CD1c-positive myeloid dendritic cell (primary cell): Measurements from ENCODE around the gene GFOD2.
A peak's percentile ranks its signal among the peaks of the same experiment; 100 is the strongest.
"Not testable (repeated sequence)": the region's sequence is repeated elsewhere in the genome, so short reads cannot be mapped to it uniquely, and the experiment has no call there.

ENCODE experiments used
- DNase-seq: peaks from one replicate; pipeline ENCODE4 v3.0.0-alpha.2; 2016; ENCODE audit errors: extremely low spot score

GFOD2 gene

DNA sequence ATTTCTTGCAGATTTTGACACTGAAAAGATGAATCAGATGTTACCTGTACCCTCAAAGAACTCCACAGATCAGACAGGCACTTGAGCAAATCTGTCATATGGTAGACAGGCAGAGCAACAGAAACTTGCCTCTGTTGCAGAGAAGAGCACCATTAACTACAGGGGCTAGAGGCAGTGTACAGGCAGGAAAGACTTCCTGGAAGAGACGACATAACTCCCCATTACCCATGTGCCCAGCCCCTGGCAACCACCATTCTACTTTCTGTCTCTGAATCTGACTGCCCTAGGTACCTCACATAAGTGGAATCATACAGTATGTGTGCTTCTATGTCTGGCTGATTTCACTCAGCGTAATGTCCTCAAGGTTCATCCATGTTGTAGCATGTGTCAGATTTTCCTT lies 15.5 kb downstream of the GFOD2 start:
- no peak for DNase-seq

DNA sequence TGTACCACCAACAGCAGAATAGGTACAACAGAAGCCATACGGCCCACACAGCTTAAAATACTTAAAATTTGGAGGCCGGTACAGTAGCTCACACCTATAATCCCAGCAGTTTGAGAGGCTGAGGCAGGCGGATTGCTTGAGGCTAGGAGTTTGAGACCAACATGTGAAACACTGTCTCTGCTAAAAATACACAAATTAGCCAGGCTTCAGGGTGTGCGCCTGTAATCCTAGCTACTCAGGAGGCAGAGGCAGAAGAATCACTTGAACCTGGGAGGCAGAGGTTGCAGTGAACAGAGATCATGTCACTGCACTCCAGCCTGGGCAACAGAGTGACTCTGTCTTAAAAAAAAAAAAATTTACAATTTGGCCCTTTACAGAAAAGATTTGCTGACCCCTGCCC lies 17.0 kb downstream of the GFOD2 start:
- no peak for DNase-seq

DNA sequence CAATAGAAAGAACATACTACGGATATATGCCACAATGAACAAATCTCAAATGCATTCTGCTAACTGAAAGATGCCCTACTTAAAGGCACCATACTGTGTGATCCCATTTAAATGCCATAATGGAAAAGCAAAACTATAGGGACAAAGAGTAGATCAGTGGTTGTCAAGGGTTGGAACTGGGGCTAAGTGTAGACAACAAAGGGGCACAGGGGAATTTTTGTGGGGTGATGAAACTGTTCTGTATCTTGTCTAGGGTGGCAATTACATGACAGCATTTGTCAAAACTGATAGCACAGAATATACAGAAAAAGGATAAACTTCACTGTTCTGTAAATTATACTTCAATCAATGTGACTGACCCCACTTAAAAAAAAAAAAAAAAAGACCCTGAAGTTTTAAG lies 17.7 kb downstream of the GFOD2 start:
- DNase-seq: no peak

DNA sequence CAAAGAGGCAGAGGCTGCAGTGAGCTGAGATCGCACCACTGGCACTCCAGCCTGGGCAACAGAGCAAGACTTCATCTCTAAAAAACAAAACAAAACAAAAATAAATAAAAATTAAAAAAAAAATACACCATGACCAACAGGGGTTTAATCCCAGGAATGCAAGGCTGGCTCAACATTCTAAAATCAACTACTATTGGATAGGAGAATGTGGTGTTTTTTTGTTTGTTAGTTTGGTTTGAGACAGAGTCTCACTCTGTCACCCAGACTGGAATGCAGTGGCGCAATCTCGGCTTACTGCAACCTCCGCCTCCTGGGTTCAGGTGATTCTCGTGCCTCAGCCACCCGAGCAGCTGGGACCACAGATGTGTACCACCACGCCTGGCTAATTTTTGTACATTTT lies 19.9 kb downstream of the GFOD2 start:
- no peak for DNase-seq

DNA sequence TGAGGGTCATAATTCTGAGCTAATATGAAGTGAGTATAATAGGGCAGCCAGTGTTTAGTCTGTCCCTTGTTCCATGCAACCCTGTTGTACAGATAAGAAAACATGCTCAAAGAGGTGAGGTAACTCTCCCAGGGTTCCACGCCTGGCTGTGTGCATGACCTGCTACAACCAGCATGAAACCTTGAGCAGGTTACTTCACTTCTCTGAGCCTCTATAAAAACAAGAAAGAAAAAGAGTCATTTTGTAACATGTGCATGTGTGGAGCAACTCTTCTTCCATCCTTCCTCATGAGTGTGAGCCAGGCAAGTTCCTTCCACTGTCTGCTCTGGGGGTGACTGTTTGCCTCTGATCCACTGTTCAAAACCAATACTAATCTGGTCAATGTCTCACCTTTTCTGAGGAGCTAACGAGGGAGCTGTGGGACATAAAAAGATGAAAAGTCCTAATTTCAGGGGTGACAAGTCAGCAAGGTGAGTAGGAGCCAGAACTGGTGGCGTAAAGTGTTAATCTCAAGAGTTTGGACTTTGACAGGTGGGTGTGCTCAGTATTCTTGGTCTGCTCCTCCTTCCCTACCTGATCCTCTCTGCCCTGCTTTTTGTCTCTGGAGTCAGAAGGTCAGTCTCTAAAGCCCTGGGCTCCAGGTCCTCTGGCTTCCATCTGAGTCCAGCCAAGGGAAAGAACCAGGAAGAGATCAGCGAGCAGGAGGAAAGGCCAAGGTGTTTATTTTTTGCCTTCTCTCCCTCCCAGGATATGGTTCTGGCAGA lies 21.5 kb downstream of the GFOD2 start:
- no peak for DNase-seq

DNA sequence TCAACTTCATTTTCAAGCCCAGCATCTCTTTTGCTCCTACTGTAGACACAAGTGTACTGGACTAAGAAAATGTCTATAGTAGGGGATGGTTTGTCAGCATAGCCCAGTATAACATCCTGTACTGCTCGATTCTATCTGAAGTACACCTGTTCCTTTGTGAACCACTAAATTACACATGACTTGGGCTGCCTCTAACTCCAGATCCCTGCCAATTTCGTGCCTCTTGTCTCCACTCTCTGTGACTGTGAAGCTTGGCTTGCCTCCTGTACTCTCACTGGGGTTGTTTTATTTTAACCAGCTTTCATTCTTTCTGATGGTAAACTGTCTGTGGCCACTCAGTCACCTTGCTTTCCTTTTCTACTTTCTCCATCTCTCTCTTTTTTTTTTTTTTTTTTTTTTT lies 24.5 kb downstream of the GFOD2 start:
- DNase-seq: no peak

DNA sequence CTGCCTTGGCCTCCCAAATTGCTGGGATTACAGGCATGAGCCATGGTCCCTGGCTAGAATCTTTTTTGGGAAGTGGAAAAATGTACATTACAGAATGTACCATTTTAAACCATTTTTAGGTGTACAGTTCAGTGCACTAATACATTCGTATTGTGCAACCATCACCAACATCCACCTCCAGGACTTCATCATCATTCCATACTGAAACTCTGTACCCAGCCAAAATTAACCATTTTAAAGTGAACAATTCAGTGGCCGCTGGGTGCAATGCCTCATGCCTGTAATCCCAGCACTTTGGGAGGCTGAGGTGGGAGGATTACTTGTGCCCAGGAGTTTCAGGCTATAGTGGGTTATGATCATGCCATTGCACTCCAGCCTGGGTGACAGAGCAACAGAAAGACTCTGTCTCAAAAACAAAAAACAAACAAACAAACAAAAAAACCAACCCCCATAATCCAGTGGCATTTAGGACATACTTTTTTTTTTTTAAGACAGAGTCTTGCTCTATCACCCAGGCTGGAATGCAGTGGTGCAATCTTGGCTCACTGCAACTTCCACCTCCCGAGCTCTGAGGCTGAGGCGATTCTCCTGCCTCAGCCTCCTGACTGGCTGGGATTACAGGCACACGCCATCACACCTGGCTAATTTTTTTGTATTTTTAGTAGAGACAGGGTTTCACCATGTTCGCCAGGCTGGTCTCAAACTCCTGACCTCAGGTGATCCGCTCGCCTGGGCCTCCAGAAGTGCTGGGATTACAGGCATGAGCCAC lies 25.4 kb downstream of the GFOD2 start:
- not testable (repeated sequence) for DNase-seq

DNA sequence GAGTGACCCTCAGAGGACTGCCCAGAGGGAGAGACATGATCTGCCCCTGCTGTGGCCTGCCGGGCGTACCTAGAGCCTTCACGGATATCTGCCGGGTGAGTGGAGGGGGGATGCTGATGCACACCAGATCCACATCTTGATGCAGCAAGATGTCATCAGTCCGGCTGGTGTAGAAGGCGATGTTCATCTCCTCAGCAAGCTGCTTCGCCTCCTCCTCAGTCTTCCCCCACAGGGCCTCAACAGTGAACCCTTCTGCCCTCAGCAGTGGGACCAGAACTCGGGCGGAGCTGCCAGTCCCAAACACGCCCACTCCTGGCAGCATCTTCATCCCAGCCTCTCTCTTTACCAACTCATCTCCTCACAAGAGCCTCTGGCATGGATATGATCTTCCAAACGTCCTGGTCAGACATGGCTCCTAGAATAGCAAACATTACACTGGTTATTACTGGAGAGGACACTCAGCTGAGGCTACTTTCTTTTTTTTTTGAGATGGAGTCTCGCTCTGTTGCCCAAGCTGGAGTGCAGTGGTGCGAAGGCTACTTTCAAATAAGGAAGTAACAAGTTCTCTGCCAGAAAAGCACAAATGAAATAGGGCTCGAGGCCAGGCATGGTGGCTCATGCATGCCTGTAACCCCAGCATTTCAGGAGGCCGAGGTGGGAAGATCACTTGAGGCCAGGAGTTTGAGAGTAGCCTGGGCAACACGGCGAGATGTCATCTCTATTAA lies 33.6 kb downstream of the GFOD2 start:
- DNase-seq: no peak

DNA sequence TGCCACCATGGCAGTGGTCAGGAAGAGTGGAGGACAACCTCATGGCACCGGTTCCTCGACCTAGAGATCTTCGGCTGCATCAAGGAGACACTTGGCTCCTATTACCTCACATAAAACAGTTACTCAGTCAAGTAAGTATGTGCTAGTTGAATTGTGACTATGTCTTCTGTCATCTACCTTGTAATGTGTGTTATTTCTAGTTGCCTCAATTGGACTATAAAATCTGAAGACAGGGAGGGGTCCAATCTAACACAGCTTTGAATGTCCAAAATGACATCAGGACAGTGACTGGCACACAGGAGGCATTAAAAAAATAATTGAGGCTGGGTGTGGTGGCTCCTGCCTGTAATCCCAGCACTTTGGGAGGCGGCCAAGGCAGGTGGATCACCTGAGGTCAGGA lies 35.3 kb downstream of the GFOD2 start:
- no peak for DNase-seq

DNA sequence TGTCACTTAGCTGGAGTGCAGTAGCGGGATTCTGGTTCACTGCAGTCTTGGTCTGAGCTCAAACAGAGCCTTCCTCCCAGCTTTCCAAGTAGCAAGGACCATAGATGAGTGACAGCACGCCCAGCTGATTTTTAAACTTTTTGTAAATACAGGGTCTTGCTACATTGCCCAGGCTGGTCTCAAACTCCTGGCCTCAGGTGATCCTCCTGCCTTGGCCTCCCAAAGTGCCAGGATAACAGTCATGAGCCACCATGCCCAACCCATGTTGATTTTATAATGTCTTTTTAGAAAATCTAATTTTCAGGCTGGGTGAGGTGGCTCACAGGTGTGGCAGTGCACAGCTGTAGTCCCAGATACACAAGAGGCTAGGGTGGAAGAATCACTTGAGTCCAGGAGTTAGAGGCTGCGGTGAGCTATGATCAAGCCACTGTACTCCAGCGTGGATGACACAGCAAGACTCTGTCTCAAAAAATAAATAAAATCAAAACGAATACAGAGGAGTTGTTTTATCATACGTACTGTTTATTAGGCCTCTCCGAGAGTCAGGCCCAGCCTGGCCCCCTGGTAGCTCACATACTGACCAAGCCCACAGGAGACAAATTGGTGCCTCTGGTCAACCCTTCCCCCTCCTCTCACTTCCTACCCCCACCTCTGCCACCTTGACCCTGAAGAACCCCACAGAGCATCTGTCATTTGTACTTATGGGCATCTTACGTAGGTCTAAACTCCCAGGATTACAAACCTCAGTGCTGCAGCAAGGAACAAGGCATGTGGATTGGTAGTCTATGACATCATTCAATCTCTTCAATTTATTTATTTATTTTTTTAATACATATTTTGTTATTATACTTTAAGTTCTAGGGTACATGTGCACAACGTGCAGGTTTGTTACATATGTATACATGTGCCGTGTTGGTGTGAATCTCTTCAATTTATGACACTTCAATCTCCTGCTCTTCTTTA lies 38.9 kb downstream of the GFOD2 start:
- no peak for DNase-seq

DNA sequence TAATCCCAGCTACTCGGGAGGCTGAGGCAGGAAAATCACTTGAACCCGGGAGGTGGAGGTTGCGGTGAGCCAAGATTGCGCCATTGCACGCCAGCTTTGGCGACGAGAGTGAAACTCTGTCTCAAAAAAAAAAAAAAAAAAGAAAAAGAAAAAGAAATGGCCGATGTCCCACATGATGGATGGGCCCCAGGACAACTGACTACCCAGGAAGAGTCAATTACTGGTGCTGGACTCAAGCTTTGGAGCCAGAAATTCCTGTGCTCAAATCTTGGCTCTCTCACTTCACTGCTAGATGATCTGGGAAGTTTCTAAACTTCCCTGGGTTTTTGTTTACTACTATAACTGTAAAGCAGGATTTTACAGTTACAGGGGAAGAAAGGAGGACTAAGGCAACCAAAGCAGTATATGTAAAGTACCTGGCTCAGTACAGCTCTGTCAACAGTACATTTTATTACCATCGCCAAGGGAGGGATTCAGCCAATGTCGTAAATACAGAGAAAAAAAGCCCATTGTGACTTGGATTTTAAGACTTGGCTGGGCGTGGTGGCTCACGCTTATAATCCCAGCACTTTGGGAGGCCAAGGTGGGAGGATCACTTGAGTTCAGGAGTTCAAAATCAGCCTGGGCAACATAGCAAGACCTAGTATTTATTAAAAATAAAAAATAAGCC lies 40.6 kb downstream of the GFOD2 start:
- DNase-seq: no peak

DNA sequence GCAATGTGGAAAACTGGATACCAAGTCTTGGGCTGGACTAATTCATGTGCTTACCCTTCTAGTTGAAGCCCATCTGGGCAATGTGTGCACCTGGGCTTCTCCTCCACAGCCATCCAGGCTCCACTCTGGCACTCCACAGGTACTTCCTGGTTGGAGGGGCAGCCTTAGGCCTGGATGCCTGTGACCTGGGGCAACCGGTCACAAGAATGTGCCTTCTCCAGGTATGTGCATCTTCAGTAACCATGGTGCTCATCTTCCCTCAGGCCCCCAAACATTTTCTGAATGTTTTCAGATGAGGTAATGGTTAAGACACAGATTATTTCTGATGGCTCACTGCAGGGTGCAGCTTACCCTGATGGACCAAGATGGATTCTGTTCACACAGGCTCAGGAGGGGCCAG lies 41.4 kb downstream of the GFOD2 start:
- no peak for DNase-seq

DNA sequence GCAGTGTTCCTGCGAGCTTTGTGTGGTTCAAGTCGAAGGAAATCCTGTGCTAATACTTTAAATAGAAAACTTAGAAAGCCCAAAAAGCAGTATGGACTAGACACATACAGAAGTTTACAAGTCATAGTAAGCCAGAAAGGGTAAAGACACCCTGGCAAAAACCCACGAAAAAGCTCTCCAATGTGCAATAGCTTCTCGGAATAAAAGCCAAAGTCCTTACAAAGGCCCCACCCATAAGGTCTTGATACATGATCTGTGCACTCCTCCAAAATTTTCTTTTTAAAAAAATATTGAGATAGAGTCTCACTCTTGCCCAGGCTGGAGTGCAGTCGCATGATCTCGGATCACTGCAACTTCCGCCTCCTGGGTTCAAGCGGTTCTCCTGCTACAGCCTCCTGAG lies 42.2 kb downstream of the GFOD2 start:
- DNase-seq: no peak

DNA sequence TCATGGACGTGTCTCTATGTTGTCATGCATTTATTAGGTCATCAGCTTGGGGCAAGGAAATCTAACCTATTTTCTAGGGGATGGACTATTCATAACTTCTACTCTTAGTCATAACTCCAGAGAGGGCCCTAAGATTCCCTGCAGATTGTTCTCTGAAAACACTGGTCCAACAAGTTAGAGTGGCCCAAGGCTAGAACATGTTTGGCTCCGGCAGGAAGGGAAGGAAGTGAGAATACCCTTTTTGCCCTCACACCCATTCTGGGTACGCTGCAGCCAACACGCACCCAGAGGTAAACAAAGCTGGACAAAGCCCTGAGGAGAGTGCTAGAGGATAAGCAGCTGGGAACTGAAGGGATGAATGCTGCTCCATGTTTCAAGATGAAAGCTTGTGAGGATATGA lies 42.6 kb downstream of the GFOD2 start:
- no peak for DNase-seq

DNA sequence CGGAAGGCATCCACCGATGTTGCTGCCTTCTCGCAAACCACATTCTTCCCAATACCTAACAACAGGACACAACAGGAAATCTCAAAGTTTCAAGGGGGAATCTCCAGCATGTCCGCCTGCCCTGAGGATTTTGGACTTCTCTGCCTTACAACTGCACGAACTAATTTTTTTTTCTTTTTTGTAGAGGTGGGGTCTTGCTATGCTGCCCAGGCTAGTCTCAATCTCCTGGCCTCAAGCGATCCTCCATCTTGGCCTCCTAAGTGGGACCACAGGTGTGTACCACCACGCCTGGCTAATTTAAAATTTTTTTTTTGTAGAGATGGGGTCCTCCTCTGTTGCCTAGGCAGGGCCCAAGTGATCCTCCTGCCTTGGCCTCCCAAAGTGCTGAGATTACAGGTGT lies 43.1 kb downstream of the GFOD2 start:
- DNase-seq: no peak

DNA sequence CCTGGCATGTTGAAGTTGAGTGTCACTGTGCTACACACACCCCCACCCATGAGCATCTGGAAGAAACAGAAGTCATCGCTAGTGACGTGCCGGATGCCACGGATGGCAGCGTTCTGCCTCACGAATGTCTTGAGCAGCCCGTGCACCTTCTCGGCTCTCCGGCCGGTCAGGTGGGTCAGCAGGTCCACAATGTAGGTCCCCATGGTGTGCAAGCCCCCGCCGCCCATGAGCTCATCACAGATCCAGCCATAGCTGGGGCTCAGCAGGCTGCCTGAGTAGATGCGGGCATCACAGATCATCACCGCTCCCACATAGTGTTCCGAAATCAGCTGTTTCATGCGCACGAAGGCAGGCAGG lies 43.6 kb downstream of the GFOD2 start:
- no peak for DNase-seq

DNA sequence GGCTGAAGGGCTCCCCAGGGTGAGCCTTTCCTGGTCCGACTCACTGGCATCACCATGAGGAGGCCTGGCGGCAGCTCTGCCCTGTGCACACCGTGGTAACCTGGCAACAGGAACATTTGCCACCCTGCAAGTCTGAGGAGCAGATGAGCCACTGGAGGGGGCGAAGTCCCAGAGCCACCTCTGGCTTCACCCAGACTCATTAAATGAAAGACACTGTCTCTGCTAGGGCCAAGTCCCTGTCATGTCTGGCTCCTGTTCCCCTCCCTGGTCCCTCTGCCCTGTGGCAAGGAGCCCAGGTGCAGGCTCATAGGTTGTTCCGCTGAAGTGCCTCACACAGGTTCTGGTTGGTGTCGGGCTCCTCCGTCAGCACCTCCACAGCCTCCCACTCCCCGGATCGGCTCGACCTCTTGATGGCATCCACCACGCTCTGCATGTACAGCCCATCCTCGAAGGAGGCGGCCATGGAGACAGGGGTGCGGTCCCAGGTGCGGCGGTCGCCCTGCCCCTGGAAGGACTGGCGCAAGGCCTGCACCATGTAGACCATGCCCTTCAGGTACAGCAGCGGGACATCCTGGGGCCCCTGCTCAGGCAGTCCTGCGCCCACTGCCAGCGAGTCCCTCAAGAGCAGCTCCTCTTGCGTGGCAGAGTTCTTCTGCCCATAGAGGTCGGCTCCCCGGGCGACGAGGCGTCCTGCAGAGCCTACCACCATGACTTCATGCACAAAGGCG lies 44.1 kb downstream of the GFOD2 start:
- DNase-seq: no peak

DNA sequence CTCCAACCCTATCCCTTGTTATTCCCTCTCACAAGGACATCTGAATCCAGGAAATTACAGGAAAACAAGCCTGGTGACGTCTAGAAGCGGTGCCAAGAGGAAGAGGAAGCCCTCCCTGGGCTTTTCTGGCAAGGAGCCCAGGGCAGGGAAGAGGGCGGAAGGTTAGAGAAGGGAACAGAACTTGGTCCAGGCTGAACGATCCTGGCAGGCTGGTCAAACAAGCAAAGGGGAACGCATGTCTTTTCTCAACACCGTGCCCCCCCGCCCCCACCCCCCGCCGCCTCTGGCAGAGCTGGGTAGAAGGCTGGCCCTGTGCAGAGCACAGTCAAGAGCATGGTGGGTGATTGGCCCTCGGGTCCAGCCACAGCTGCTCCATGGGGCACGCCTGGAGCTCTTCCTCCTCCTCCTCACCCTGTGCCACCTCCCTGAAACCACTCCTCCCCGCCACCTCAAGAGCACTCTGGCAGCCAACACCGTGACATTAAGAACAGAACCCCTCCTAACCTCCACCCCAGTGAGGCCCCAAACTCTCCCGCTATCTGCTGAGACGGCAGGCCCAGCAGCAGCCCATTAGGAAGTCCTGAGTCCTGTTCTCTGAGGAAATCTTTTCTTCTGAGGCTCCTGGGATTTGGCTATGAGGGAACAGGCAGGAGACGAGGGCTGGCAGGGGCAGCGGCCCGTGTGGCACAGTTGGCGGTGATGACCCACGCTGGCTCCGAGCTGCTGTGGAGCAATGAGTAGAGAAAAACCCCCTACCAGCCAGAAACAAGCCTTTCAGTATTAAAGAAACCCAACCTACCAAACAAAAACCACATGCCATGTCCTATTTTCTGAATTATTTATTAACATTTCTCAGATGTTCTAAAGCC lies 45.2 kb downstream of the GFOD2 start:
- DNase-seq: peak; percentile 90
